ENCODE measurements around the gene ZNF451. TPM values are rescaled to one million over a fixed set of nuclear protein-coding genes. Genes with fewer than 3 reads are reported as not detected.

The ZNF451 gene
- total RNA-seq, 2 donors from 2014 or later, result 58.1 to 72.5 TPM

GRCh38 chr6:57064809-57065208 is 25.2 kb upstream of the ZNF451 start:
- no peak overlapping the region for H3K4me3 ChIP-seq (ENCODE audit: low read length)
- DNase-seq, result no peak
- H3K4me1 ChIP-seq (ENCODE audit: control insufficient read depth, insufficient read depth, low read length), result no peaks in the 10 kb centered on the region
- no peaks in the 10 kb centered on the region for H3K27me3 Mint-ChIP-seq (ENCODE audit: insufficient read depth)
- WGBS, 2 experiments (ENCODE audit: insufficient coverage in 1 of 2, insufficient read length in 1 of 2), result 93% methylated on average over 1 of the region's 1 CpG; no CpG with 5 or more reads in 1 of the 2 experiments
- H3K36me3 Mint-ChIP-seq (ENCODE audit: low read depth), result peaks cover 30% of the 10 kb centered on the region
- H3K27me3 ChIP-seq (ENCODE audit: control insufficient read depth, insufficient read depth, low read length, poor library complexity, severe bottlenecking), result no peaks in the 10 kb centered on the region
- H3K9me3 Mint-ChIP-seq, result peaks cover 8% of the 10 kb centered on the region
- H3K4me1 Mint-ChIP-seq, result peaks cover 8% of the 10 kb centered on the region
- H3K27ac ChIP-seq (ENCODE audit: low read depth, low read length), result no peak overlapping the region
- no peak for TF ChIP-seq CTCF (conservative IDR thresholded peaks at IDR 0.05)
- H3K9me3 ChIP-seq (ENCODE audit: control insufficient read depth, low read length), result no peaks in the 10 kb centered on the region
- peaks cover 16% of the 10 kb centered on the region for H3K36me3 ChIP-seq (ENCODE audit: control insufficient read depth, insufficient read depth, low read length)
- no peak overlapping the region for H3K27ac Mint-ChIP-seq
- H3K9ac ChIP-seq (ENCODE audit: extremely low read depth, low read length, poor library complexity, severe bottlenecking), result no peak overlapping the region
- H3K4me3 Mint-ChIP-seq, result no peak overlapping the region

- H3K36me3 ChIP-seq (ENCODE audit: control insufficient read depth, insufficient read depth, low read length), result peaks cover 6% of the 10 kb centered on the region
- Mint-ChIP-seq H3K4me1 (peaks cover 8% of the 10 kb centered on the region), H3K36me3 (ENCODE audit: low read depth) (peaks cover 36% of the 10 kb centered on the region), H3K27ac (no peak overlapping the region), H3K9me3 (peaks cover 36% of the 10 kb centered on the region), H3K4me3 (no peak overlapping the region), H3K27me3 (ENCODE audit: insufficient read depth) (peaks cover 15% of the 10 kb centered on the region)
- no CpG with 5 or more reads among the region's 1 CpG for WGBS, 2 experiments (ENCODE audit: insufficient coverage in 1 of 2, insufficient read length in 1 of 2)
- H3K9ac ChIP-seq (ENCODE audit: extremely low read depth, low read length, poor library complexity, severe bottlenecking), result no peak overlapping the region
- H3K27ac ChIP-seq (ENCODE audit: low read depth, low read length), result no peak overlapping the region
- TF ChIP-seq CTCF (conservative IDR thresholded peaks at IDR 0.05), result no peak
- H3K4me3 ChIP-seq (ENCODE audit: low read length), result no peak overlapping the region
- peaks cover 28% of the 10 kb centered on the region for H3K9me3 ChIP-seq (ENCODE audit: control insufficient read depth, low read length)
- H3K4me1 ChIP-seq (ENCODE audit: control insufficient read depth, insufficient read depth, low read length), result no peaks in the 10 kb centered on the region
- no peak for DNase-seq
- H3K27me3 ChIP-seq (ENCODE audit: control insufficient read depth, insufficient read depth, low read length, poor library complexity, severe bottlenecking), result no peaks in the 10 kb centered on the region
Observed at GRCh38 chr6:57068061-57068460, 21.9 kb upstream of the ZNF451 start.

- peaks cover 43% of the 10 kb centered on the region for H3K9me3 Mint-ChIP-seq
- whole genome bisulfite sequencing, 2 experiments (ENCODE audit: insufficient coverage in 1 of 2, insufficient read length in 1 of 2), result 94 to 95% methylated on average over 4 of the region's 4 CpGs
- H3K27ac Mint-ChIP-seq, result no peak overlapping the region
- H3K9ac ChIP-seq (ENCODE audit: extremely low read depth, low read length, poor library complexity, severe bottlenecking), result no peak overlapping the region
- peak overlapping the region; percentile 51 for H3K4me3 ChIP-seq (ENCODE audit: low read length)
- H3K4me3 Mint-ChIP-seq, result no peak overlapping the region
- no peak for TF ChIP-seq CTCF (conservative IDR thresholded peaks at IDR 0.05)
- H3K27ac ChIP-seq (ENCODE audit: low read depth, low read length), result no peak overlapping the region
- peaks cover 8% of the 10 kb centered on the region for H3K4me1 Mint-ChIP-seq
- H3K36me3 ChIP-seq (ENCODE audit: control insufficient read depth, insufficient read depth, low read length), result peaks cover 6% of the 10 kb centered on the region
- H3K27me3 Mint-ChIP-seq (ENCODE audit: insufficient read depth), result peaks cover 21% of the 10 kb centered on the region
- no peak for DNase-seq
- no peaks in the 10 kb centered on the region for H3K4me1 ChIP-seq (ENCODE audit: control insufficient read depth, insufficient read depth, low read length)
- H3K9me3 ChIP-seq (ENCODE audit: control insufficient read depth, low read length), result peaks cover 35% of the 10 kb centered on the region
- peaks cover 43% of the 10 kb centered on the region for H3K36me3 Mint-ChIP-seq (ENCODE audit: low read depth)
- no peaks in the 10 kb centered on the region for H3K27me3 ChIP-seq (ENCODE audit: control insufficient read depth, insufficient read depth, low read length, poor library complexity, severe bottlenecking)
Observed at GRCh38 chr6:57069228-57069627, 20.8 kb upstream of the ZNF451 start.

Data from endodermal cell (in vitro differentiated cells).